PC-3 (cell line): ENCODE results near the gene FUT7. TPM values are rescaled to one million over a fixed set of nuclear protein-coding genes. Genes with fewer than 3 reads are reported as not detected.
A peak's percentile ranks its signal among the peaks of the same experiment; 100 is the strongest.

ENCODE experiments used
- ATAC-seq: fragments of 200-7000 bp; cut with Tn5 transposase; 2 replicates; pipeline ENCODE4 v1.9.1; 2020; ENCODE audit warnings: mild to moderate bottlenecking, moderate library complexity
- BruUV-seq: library from RNA; stranded (reverse); fragments of 400-500 nt; replicated peaks from 2 replicates; lab custom pipeline; 2021; lab: Mats Ljungman, UMichigan
- CTCF ChIA-PET: fragments of 300-600 bp; sonication (Branson Sonifier 250); formaldehyde crosslinking; loops from one replicate; lab custom pipeline; 2022; ENCODE audit warnings: antibody characterized with exemption; lab: Charles Lee
- POLR2A ChIA-PET: fragments of 300-600 bp; sonication (Branson Sonifier 250); formaldehyde crosslinking; loops from one replicate; lab custom pipeline; 2022; ENCODE audit warnings: antibody characterized with exemption; ENCODE audit not compliant: unreplicated experiment; lab: Charles Lee
- DNase-seq: peaks from one replicate; pipeline ENCODE4 v3.0.0-alpha.2; 2015
- H2AFZ ChIP-seq: fragments of 300-600 bp; sonication (generic); 2 replicates; pipeline ENCODE4 v1.6.0; 2016; ENCODE audit warnings: antibody characterized with exemption, low read length
- H3F3A ChIP-seq: fragments of 300-600 bp; sonication (generic); one replicate; pipeline ENCODE4 v1.6.0; 2017; ENCODE audit warnings: antibody characterized with exemption, low read length, control low read depth, mild to moderate bottlenecking; ENCODE audit not compliant: unreplicated experiment
- H3K27ac ChIP-seq: fragments of 300-600 bp; sonication (generic); 2 replicates; pipeline ENCODE4 v1.5.1; 2016; ENCODE audit warnings: mild to moderate bottlenecking, low read length
- H3K27me3 ChIP-seq: fragments of 300-600 bp; sonication (generic); 2 replicates; pipeline ENCODE4 v1.6.1; 2016; ENCODE audit warnings: low read length, mixed read lengths
- H3K36me3 ChIP-seq: fragments of 300-600 bp; sonication (generic); 2 replicates; pipeline ENCODE4 v1.6.1; 2016; ENCODE audit warnings: low read depth, mixed run types, low read length, mixed read lengths
- H3K4me1 ChIP-seq: fragments of 300-600 bp; sonication (generic); 2 replicates; pipeline ENCODE4 v1.5.1; 2016; ENCODE audit warnings: low read length; ENCODE audit not compliant: insufficient read depth
- H3K4me2 ChIP-seq: fragments of 300-600 bp; sonication (generic); 2 replicates; pipeline ENCODE4 v1.6.0; 2016; ENCODE audit warnings: low read length
- H3K4me3 ChIP-seq: fragments of 300-600 bp; sonication (generic); 2 replicates; pipeline ENCODE4 v1.5.1; 2016; ENCODE audit warnings: mild to moderate bottlenecking, low read length, mixed read lengths
- H3K79me2 ChIP-seq: fragments of 300-600 bp; sonication (generic); 2 replicates; pipeline ENCODE4 v1.6.1; 2017; ENCODE audit warnings: low read length, mixed read lengths
- H3K9ac ChIP-seq: fragments of 300-600 bp; sonication (generic); 2 replicates; pipeline ENCODE4 v1.6.0; 2016; ENCODE audit warnings: mild to moderate bottlenecking, low read length
- H3K9me2 ChIP-seq: fragments of 300-600 bp; sonication (generic); replicated peaks from 2 replicates; pipeline ENCODE4 v1.6.1; 2016; ENCODE audit warnings: mixed run types, low read length, mixed read lengths
- H3K9me3 ChIP-seq: fragments of 300-600 bp; sonication (generic); 2 replicates; pipeline ENCODE4 v1.6.1; 2016; ENCODE audit warnings: low read length, mixed read lengths
- H4K20me1 ChIP-seq: fragments of 300-600 bp; sonication (generic); 2 replicates; pipeline ENCODE4 v1.6.1; 2016; ENCODE audit warnings: low read length, mixed read lengths
- EZH2 ChIP-seq: fragments of 300-600 bp; sonication (generic); IDR thresholded peaks from one replicate; pipeline ENCODE4 v1.6.1; 2017; ENCODE audit warnings: antibody characterized with exemption, mild to moderate bottlenecking, low read length; ENCODE audit not compliant: unreplicated experiment
- EZH2phosphoT487 ChIP-seq: fragments of 300-600 bp; sonication (generic); IDR thresholded peaks from 2 replicates; pipeline ENCODE4 v1.6.1; 2018; ENCODE audit warnings: mild to moderate bottlenecking, antibody characterized with exemption, low read length, borderline replicate concordance
- intact Hi-C: fragments of 100-400 bp; cut with micrococcal nuclease; formaldehyde crosslinking; loops from 2 replicates; pipeline ENCODE4 v1.9.0; 2023
- total RNA-seq: library from RNA; depleted of rRNA; stranded (reverse); fragments of >200 nt; gene quantifications from 2 replicates; pipeline ENCODE4 v1.2.3, GENCODE V29; 2014
- TF ChIP-seq, protein P1 (sequence below): fragments of 300-600 bp; sonication (generic); conservative IDR thresholded peaks from 2 replicates; pipeline ENCODE4 v1.5.1; 2017; ENCODE audit warnings: antibody characterized with exemption, low read depth, mild to moderate bottlenecking, low read length

Gene FUT7
- total RNA-seq, 1 experiment from 2014 or later = not detected

DNA sequence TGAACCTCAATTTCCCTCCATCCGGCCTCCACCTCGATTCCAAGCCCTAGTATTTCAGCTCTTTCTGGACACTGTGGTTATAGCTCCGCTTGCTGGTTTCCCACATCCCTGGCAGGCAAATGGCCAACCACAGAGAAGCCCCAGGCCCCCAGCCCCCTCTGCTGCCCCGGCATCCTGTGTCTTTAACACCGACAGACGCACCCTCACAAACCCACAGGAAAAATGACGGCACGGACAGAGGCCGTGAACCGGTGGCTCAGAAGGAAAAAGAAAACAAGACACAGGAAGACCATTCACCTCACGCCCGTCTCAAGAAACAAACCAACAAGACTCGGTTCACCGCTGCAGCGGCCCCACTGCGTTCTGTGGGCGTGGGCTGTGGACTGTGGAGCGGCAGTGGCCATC lies 34.1 kb downstream of the FUT7 start:
- H3K4me3 ChIP-seq = no peak overlapping the region
- no peak overlapping the region for H3K27ac ChIP-seq
- H3K9ac ChIP-seq = no peak overlapping the region
- H3K4me2 ChIP-seq = no peak overlapping the region
- ChIA-PET CTCF (no interaction called here), POLR2A (no interaction called here)
- no peaks in the 10 kb centered on the region for H3F3A ChIP-seq
- DNase-seq (no peak), ATAC-seq (no peak)
- no peak overlapping the region for H2AFZ ChIP-seq
- peaks cover 27% of the 10 kb centered on the region for H3K4me1 ChIP-seq
- no TSS peak for BruUV-seq
- no peaks in the 10 kb centered on the region for H4K20me1 ChIP-seq
- H3K9me3 ChIP-seq = no peaks in the 10 kb centered on the region
- TF ChIP-seq EZH2 = no peak
- TF ChIP-seq, protein P1, sequence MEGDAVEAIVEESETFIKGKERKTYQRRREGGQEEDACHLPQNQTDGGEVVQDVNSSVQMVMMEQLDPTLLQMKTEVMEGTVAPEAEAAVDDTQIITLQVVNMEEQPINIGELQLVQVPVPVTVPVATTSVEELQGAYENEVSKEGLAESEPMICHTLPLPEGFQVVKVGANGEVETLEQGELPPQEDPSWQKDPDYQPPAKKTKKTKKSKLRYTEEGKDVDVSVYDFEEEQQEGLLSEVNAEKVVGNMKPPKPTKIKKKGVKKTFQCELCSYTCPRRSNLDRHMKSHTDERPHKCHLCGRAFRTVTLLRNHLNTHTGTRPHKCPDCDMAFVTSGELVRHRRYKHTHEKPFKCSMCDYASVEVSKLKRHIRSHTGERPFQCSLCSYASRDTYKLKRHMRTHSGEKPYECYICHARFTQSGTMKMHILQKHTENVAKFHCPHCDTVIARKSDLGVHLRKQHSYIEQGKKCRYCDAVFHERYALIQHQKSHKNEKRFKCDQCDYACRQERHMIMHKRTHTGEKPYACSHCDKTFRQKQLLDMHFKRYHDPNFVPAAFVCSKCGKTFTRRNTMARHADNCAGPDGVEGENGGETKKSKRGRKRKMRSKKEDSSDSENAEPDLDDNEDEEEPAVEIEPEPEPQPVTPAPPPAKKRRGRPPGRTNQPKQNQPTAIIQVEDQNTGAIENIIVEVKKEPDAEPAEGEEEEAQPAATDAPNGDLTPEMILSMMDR = no peak
- no peak for TF ChIP-seq EZH2phosphoT487
- H3K36me3 ChIP-seq = no peaks in the 10 kb centered on the region; the same call in 1 of the 2 replicates
- H3K9me2 ChIP-seq = no peaks in the 10 kb centered on the region
- H3K27me3 ChIP-seq = no peaks in the 10 kb centered on the region
- intact Hi-C loops = loop anchor here (10.0 kb wide), 1 partner anchor 153 kb away; the partner anchor contains the start of genes AJM1 and PHPT1
- H3K79me2 ChIP-seq = peaks cover 11% of the 10 kb centered on the region

DNA sequence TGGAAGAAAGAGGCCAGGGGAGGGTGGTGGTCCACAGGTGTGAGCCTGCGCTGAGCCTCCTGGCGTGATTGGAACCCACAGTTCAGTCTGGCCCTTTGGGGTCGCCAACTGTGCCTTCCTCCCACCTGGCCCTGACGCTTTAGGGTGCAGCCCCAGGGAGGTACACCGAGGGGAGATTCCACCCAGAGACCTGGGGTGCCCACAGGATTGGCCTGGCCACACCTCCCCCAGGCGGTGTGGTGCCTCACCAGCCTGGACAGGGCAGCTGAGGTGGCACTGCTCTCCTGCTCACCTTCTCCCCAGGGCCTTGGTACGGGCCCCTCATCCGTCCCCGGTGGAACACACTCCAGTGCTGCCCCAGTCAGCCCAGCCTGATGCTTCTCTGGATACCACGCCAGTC lies 34.5 kb downstream of the FUT7 start:
- Histone ChIP-seq H3K9me3 (no peaks in the 10 kb centered on the region), H3K79me2 (peaks cover 16% of the 10 kb centered on the region), H3K4me3 (peak overlapping the region; percentile 58; the same call in 1 of the 2 replicates), H3K9ac (no peak overlapping the region), H3K36me3 (no peaks in the 10 kb centered on the region; the same call in 1 of the 2 replicates), H3K27me3 (no peaks in the 10 kb centered on the region), H3K4me1 (peaks cover 27% of the 10 kb centered on the region), H3K9me2 (no peaks in the 10 kb centered on the region), H3K27ac (no peak overlapping the region), H3F3A (no peaks in the 10 kb centered on the region), H2AFZ (no peak overlapping the region), H3K4me2 (peak overlapping the region; percentile 77), H4K20me1 (no peaks in the 10 kb centered on the region)
- POLR2A ChIA-PET = no interaction called here
- no peak for ATAC-seq
- TF ChIP-seq EZH2 = no peak
- TF ChIP-seq, protein P1 = no peak
- TF ChIP-seq EZH2phosphoT487 = no peak
- intact Hi-C loops = loop anchor here (10.0 kb wide), 1 partner anchor 153 kb away; the partner anchor contains the start of genes AJM1 and PHPT1
- DNase-seq = no peak
- BruUV-seq = no TSS peak
- CTCF ChIA-PET = no interaction called here
